AG04449 (cell line): Measurements from ENCODE around the gene UGT1A7.

ENCODE experiments used
- CTCF ChIA-PET: fragments of 350-600 bp; formaldehyde crosslinking; extraction: SDS; loops from one replicate; lab custom pipeline; 2021; ENCODE audit warnings: antibody characterized with exemption; lab: Yijun Ruan, JAX
- POLR2A ChIA-PET: fragments of 400-600, 350-600 bp; formaldehyde crosslinking; extraction: SDS; loops from one replicate; lab custom pipeline; 2020; ENCODE audit warnings: antibody characterized with exemption, inconsistent platforms; lab: Yijun Ruan, JAX
- DNase-seq: peaks from one replicate; pipeline ENCODE4 v3.0.0-alpha.2; 2010; ENCODE audit warnings: low read depth, low spot score
- H3K4me3 ChIP-seq: 2 replicates; pipeline ENCODE4 v1.5.1; 2011; ENCODE audit warnings: low read depth, mild to moderate bottlenecking, control low read depth, low read length
- CTCF ChIP-seq: IDR thresholded peaks from one replicate; pipeline ENCODE4 v1.5.1; 2011; ENCODE audit warnings: mild to moderate bottlenecking, moderate library complexity, low read length, control low read depth, inconsistent platforms; ENCODE audit not compliant: insufficient read depth; ENCODE audit errors: missing control alignments

Gene UGT1A7

DNA sequence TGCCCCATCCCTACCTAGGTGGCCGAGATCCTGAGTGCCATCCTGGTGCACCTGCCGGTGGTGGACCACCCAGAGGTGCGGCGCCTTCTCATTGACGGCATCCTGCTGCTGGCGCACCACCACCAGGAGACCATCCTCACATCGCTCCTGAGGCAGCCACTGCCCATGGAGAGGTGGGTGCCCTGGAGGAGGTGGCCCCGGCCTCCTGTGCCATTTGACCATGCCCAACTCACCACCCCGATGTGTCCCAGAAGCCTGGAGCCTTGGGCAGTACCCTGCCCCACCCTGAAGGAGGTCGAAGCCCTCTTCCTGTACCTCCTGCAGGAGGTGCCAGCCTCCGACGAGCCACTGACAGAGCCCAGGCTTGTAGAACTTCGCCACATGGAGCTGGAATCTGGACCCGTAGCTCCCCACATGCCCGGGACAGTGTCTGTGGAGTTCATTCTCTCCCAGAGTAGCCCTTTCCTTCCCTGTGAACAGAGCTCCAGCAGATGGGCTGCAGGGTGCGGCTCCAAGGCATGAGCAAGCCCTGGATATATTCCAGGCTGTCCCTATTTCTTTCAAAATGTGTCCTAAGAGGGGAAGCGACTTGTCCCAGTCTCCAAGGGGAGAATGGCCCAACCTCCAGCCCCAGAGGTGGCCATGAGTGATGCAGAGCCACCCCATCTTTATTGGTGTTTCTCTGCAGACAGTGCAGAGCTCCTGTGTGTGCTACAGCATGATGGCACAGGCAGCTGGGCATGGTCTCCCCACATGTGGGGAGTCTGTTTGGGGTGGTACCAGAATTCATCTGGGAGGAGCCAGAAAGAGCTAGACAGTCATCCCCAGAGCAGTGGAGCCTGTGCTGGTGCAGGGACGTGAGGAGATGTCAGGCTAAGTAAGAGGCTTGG is 138.4 kb downstream of the UGT1A7 start:
- no peak for TF ChIP-seq CTCF
- no peak overlapping the region for H3K4me3 ChIP-seq
- DNase-seq = no peak
- POLR2A ChIA-PET = no interaction called here
- CTCF ChIA-PET = no interaction called here

GRCh38 chr2:233820774-233821105 is 139.0 kb downstream of the UGT1A7 start:
- no peak for TF ChIP-seq CTCF
- DNase-seq = no peak
- CTCF ChIA-PET = no interaction called here
- H3K4me3 ChIP-seq = no peak overlapping the region
- POLR2A ChIA-PET = no interaction called here

DNA sequence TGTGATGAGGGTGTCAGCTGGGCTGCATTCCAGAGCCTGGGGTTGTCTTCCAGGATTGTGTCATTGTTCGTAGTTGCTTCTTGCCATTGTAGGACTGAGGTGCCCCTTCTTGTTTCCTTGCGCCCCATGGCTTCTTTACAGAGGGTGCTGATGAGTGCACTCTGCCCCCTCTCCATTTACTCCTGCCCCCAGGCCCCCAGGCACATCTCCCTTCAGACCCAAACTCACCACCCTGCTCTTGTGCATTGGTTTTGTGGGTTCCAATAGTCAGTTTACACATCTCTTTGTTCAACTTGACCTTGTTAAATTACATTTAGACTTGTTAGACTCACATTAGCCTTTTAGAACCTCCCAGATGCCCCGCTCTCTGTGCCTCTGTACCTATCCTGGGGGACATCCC is 139.5 kb downstream of the UGT1A7 start:
- POLR2A ChIA-PET = no interaction called here
- no peak overlapping the region for H3K4me3 ChIP-seq
- CTCF ChIA-PET = no interaction called here
- no peak for TF ChIP-seq CTCF
- DNase-seq = no peak

GRCh38 chr2:233821709-233822100 is 140.0 kb downstream of the UGT1A7 start:
- no peak for DNase-seq
- no peak overlapping the region for H3K4me3 ChIP-seq
- no peak for TF ChIP-seq CTCF
- ChIA-PET CTCF (no interaction called here), POLR2A (no interaction called here)

DNA sequence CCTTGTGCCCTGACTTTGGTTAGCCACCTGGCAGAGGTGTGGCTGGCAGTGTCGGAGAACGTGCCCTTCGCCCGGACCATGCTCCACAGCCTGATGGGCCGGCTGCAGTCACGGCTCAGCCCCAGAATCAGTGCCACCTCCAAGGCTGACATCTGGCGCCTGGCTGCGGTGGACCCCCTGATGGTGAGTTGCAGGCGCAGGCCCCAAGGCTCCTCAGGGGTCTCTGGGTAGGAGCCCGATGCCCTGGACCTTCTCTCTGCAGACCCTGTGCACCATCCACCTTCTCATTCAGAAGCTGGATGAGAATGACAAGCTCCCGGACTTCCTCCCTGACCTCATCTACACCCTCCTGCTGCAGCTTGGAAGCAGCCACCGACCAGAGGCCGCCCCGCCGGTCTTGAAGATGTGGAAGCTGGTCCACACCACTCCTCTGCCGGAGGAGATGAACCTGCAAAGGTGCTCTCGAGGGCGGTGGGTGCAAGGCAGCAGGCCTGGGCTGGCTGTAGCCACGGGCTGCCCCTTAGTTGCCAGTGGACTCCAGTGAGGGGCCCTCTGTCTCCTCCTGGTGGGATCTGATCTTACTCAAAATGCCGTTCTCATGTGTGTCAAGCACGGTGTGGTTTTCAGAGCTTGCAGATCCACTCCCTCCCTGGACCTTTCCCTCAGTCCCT is 140.5 kb downstream of the UGT1A7 start:
- ChIA-PET CTCF (no interaction called here), POLR2A (no interaction called here)
- no peak overlapping the region for H3K4me3 ChIP-seq
- no peak for TF ChIP-seq CTCF
- DNase-seq = no peak
